OCI-LY3 (cell line): ENCODE data around the gene FBN2.

Source experiments
- CTCF ChIP-seq: fragments of 200-600, 300-600 bp; sonication (generic); IDR thresholded peaks from 2 replicates; pipeline ENCODE4 v1.5.1; 2014; ENCODE audit warnings: antibody characterized with exemption, low read length, low read depth
- EZH2phosphoT487 ChIP-seq: fragments of 200-600 bp; shearing (Covaris generic); IDR thresholded peaks from 2 replicates; pipeline ENCODE4 v1.6.1; 2018; ENCODE audit warnings: antibody characterized with exemption, mixed run types, low read depth

DNA sequence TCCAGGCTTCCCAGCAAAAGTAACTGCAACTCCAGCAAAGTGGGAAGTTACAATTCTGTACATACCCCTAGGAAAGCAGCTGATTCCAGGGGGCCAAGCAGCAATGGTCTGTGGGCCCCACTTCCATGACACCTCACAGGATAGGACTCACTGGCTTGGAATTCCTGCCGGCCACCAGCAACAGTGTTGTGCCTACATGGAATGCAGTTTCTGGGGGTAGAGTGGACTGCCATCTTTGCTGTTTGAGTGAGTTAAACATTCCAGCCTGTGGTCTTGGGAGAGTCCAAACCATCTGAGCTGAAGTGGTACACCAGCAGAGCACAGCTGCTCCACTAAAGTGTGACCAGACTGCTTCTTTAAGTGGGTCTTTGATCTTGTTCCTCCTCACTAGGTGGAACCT, 13.4 kb upstream of the FBN2 start:
- no peak for TF ChIP-seq CTCF
- no peak for TF ChIP-seq EZH2phosphoT487
